Measurements from ENCODE around the gene WNK4.

Gene WNK4

GRCh38 chr17:42803074-42803883 is 22.9 kb downstream of the WNK4 start:
- no peak for TF ChIP-seq CTCF (conservative IDR thresholded peaks at IDR 0.05)
- peak overlapping the region; percentile 91 for H3K27ac ChIP-seq

GRCh38 chr17:42804918-42805367 is 24.5 kb downstream of the WNK4 start:
- H3K27ac ChIP-seq = peak overlapping the region; percentile 91
- TF ChIP-seq CTCF (conservative IDR thresholded peaks at IDR 0.05) = no peak

GRCh38 chr17:42806249-42806648 is 25.8 kb downstream of the WNK4 start:
- no peak for TF ChIP-seq CTCF (conservative IDR thresholded peaks at IDR 0.05)
- peak overlapping the region; percentile 91 for H3K27ac ChIP-seq

GRCh38 chr17:42809250-42809649 is 28.8 kb downstream of the WNK4 start:
- no peak overlapping the region for H3K27ac ChIP-seq
- no peak for TF ChIP-seq CTCF (conservative IDR thresholded peaks at IDR 0.05)

- no peak overlapping the region for H3K27ac ChIP-seq
- TF ChIP-seq CTCF (conservative IDR thresholded peaks at IDR 0.05) = no peak
Observed at GRCh38 chr17:42814633-42815399, 34.4 kb downstream of the WNK4 start.

- TF ChIP-seq CTCF (conservative IDR thresholded peaks at IDR 0.05) = no peak
- no peak overlapping the region for H3K27ac ChIP-seq
Observed at GRCh38 chr17:42817866-42818265, 37.5 kb downstream of the WNK4 start.

GRCh38 chr17:42818379-42818778 is 38.0 kb downstream of the WNK4 start:
- no peak overlapping the region for H3K27ac ChIP-seq

More at GRCh38 chr17:42818379-42818778, 38.0 kb downstream of the WNK4 start:
- no peak for TF ChIP-seq CTCF (conservative IDR thresholded peaks at IDR 0.05)
